Caki2 (cell line): Measurements from ENCODE around the gene HGD. TPM values are rescaled to one million over a fixed set of nuclear protein-coding genes. Genes with fewer than 3 reads are reported as not detected.

Source experiments
- DNase-seq: peaks from one replicate; pipeline ENCODE4 v3.0.0-alpha.2; 2015; ENCODE audit warnings: low read depth
- in situ Hi-C: cut with HindIII; loops from 2 replicates; pipeline ENCODE4 v1.10.0; 2016; ENCODE audit warnings: low sequenced_read_pairs, low pct_unique_long_range_greater_than_20kb, mixed read lengths
- total RNA-seq: library from RNA; depleted of rRNA; stranded (reverse); fragments of >200 nt; shearing (Covaris generic); gene quantifications from 2 replicates; pipeline ENCODE4 v1.2.3, GENCODE V29; 2014; ENCODE audit warnings: low replicate concordance; rRNA removed

Gene HGD
- total RNA-seq, 1 experiment from 2014 or later = 73.3 TPM

GRCh38 chr3:120608506-120608905 is 73.5 kb downstream of the HGD start:
- DNase-seq = no peak
- in situ Hi-C loops = no loop called here

DNA sequence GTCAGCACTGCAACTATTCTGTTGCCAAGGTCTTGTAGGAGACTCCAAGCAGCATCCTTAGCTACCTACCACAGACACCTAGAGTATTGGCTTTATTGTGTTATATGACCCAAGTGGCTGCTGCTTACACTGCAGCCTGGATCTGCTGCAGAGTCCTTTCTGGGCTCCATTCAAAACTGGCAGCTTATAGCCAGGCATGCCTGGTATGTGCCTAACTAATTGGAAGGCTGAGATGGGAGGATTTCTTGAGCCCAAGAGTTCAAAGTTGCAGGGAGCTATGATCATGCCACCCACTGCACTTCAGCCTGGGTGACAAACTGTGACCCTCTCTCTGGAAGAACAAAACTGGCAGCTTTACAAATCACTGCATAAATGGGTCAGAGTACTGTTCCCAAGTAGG is 77.3 kb downstream of the HGD start:
- in situ Hi-C loops = no loop called here

GRCh38 chr3:120604382-120604781 is 77.7 kb downstream of the HGD start:
- no peak for DNase-seq
- in situ Hi-C loops = no loop called here

More for the DNA sequence above, 77.3 kb downstream of the HGD start:
- no peak for DNase-seq

DNA sequence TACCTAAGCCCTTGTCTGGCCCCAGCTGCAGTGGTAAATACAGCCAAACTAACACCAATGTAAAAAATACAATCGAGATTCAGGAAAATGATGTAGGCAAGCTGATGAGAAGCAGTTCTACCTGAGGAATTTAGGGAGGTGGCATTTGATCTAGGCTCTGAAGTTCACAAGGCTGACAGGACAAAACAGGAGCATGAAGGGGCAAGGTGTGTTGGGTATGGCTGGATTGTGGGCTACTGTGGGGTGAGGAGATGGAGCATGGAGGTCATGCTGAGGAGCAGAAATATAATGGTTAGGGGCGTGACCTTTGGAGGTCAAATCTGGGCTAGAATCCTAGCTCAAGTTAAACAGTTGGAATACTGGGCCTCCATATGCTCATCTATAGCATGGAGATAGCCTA is 79.4 kb downstream of the HGD start:
- in situ Hi-C loops = no loop called here
- no peak for DNase-seq

GRCh38 chr3:120601554-120601953 is 80.5 kb downstream of the HGD start:
- DNase-seq = no peak
- in situ Hi-C loops = no loop called here

GRCh38 chr3:120599211-120599610 is 82.8 kb downstream of the HGD start:
- in situ Hi-C loops = no loop called here
- DNase-seq = no peak

GRCh38 chr3:120597445-120598049 is 84.5 kb downstream of the HGD start:
- no peak for DNase-seq
- in situ Hi-C loops = no loop called here

- in situ Hi-C loops = no loop called here
- DNase-seq = no peak
Measured at GRCh38 chr3:120596853-120597223, 85.2 kb downstream of the HGD start.

- DNase-seq = peak; percentile 88
- in situ Hi-C loops = no loop called here
Measured at GRCh38 chr3:120596116-120596852, 85.8 kb downstream of the HGD start, which contains the start of gene NDUFB4. Gene NDUFB4 (plus strand): TSS chr3:120596336. CDS start chr3:120596360, 24 bp downstream.

DNA sequence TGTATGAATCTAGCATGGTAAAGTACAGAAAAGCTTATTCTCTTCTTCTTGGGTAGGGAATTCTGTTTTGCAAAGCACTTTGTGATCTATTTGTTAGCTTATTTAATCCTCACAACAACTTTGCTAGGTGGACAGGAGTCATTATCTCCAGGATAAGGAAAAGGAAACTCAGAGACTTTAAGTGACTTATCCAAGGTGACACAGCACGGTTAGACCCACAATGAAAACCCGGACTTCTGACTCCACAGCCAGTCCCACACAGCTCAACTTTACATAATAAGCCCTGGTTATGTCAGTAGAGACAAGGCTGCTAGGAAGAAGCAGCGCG is 86.3 kb downstream of the HGD start:
- in situ Hi-C loops = no loop called here
- no peak for DNase-seq

DNA sequence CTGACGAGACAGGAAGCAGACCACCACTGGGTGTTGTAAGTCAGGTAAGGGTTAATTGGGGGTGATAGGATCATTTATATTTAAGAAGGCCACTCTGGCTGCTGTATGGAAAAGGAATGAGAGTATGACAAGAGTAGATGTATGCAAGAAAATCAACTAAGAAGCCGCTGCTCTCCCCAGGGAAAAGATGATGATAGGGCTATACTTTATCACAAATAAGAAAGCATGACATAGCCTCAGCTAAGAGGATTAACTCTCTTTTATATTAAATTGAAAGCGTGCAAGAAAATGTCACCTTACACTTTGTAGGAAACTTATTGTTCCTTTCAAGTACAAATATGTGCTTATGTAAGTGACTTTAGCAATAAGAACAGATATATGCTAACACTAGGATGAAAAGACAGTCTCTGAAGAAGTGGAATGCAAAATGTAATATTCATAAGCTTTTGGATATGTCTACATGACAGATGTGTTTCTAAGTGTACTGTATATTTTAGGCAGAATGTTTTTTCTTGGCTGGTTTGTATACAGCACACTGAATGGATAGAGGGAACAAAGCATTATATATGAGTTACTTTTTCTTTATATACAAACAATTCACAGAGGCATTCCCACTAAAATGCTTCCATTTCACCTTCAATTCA is 94.6 kb downstream of the HGD start:
- no peak for DNase-seq
- in situ Hi-C loops = no loop called here

Other genes starting within 250 kb of the HGD start
- 6.6 and 8.0 TPM in 2 replicates for gene FSTL1, start 231.2 kb downstream of the HGD start, total RNA-seq
- gene NDUFB4, start 85.9 kb downstream of the HGD start, total RNA-seq = 143 and 183 TPM in 2 replicates
- 3.8 and 8.1 TPM in 2 replicates for gene RABL3, start 60.3 kb upstream of the HGD start, total RNA-seq
- 14.5 and 33.2 TPM in 2 replicates for gene GTF2E1, start 60.5 kb upstream of the HGD start, total RNA-seq
- not detected in 2 replicates for gene STXBP5L, start 226.0 kb upstream of the HGD start, total RNA-seq